Subcutaneous adipose tissue (tissue), 4 donors: ENCODE results near the gene SUCLG1. TPM values are rescaled to one million over a fixed set of nuclear protein-coding genes. Genes with fewer than 3 reads are reported as not detected.

Source experiments
- total RNA-seq, 4 donors: library from RNA; depleted of rRNA; stranded (reverse); fragments of >200 nt; gene quantifications; one replicate each; pipeline ENCODE4 v1.1.0, GENCODE V29; 2016
- TF ChIP-seq, protein P1 (sequence below): fragments of 450-650 bp; IDR thresholded peaks from one replicate; pipeline ENCODE4 v1.5.1; 2016; ENCODE audit warnings: low read depth, mild to moderate bottlenecking, control low read depth, antibody characterized with exemption, moderate library complexity

The SUCLG1 gene
- 100 to 1,000 TPM in 3 of 4 donors, 10 to 100 TPM in 1; 83.8 to 284 (median 129) TPM for total RNA-seq

DNA sequence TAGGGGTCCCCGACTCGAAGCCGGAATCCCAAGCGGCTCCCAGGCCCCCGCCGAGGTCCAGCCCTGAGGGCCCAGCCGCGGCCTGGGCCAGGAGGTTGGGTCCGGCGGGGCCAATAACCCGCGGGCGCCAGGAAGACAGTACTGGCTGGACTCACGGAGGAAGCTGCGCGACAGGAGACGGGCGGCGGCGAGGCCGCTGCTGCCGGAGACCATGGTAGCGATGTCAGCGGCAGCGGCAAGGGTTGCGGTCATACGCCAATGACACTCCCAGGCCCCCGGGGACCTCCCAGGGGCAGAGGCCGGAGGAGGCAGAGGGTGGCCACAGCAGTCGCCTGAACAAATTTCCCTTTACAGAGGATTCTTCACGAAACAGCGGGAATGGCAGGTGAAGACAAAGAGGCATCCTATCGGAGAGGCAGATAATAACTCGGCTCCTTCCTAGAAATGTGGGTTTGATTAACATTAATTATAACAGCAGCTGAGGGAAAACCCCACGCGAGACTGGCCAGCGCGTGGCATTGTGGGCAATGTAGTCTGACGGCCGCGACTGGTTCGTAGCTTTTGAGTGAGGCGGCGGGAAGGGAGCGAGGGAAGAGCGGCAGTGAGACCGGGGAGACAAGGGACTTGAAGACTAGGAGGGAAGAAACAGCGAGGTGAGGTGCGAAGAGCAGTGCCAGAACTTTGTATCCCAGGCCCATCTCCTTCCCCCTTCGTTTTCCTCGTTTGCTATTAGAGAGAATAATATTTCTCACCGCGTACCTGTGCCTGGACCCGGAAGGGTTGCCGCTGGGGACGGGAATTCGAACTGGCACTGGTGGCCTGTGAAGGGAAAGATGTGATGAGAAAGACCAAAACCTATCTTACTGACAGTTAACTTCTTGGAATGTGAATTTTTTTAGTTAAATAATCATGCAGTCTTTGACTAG, at the start of gene SUCLG1:
Gene SUCLG1 (minus strand): TSS at position 263 of the 926 bp plus-strand sequence. CDS start 11 bp downstream, at position 252.
- TF ChIP-seq, protein P1, sequence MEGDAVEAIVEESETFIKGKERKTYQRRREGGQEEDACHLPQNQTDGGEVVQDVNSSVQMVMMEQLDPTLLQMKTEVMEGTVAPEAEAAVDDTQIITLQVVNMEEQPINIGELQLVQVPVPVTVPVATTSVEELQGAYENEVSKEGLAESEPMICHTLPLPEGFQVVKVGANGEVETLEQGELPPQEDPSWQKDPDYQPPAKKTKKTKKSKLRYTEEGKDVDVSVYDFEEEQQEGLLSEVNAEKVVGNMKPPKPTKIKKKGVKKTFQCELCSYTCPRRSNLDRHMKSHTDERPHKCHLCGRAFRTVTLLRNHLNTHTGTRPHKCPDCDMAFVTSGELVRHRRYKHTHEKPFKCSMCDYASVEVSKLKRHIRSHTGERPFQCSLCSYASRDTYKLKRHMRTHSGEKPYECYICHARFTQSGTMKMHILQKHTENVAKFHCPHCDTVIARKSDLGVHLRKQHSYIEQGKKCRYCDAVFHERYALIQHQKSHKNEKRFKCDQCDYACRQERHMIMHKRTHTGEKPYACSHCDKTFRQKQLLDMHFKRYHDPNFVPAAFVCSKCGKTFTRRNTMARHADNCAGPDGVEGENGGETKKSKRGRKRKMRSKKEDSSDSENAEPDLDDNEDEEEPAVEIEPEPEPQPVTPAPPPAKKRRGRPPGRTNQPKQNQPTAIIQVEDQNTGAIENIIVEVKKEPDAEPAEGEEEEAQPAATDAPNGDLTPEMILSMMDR: no peak

DNA sequence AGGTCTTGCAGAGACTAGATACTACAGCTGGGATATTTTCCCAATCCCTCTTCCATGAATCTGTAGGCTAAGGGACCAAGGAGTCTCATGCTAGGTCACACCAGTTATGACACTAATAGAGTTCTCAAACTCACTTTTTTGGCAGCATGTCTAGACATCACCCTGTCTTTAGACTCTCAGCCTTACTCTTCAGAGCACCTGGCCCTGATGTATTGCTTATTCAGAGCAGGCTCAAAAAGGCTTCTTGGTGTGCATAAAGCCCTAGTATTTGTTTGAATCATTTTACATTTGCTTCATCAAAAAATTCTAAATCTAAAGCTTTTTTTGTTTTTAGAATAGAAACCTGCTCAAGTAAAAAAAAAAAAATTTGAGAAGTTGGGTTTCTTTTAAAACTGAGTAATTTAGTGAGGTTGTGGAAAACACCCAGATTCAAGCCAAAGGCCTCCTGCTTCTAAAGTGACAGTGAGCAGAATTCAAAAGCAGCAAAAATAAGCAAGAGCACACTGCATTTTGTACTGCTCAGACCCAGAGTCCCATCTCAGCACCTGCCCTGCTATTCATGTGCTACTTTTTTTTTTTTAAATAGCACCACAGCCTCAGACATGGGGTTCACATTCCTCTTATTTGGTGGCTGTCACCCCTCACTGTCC, 39.2 kb upstream of the SUCLG1 start:
- TF ChIP-seq, protein P1: no peak

DNA sequence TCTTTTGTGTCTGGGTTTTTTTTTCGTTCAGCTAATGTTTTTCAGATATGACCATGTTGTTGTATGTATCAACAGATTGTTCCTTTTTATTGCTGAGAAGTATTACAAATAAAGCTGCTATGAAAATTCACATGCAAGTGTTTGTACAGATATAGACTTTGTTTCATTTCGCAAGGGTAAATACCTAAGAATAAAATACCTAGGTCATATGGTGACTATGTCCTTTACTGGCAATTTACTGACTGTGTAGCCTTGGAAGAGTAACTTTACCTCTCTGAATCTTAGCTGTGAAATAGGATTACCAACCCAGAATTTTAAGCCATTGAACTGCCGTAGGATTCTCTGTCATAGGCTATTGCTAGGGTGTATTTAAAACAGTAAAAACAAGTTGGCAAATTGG, 38.2 kb upstream of the SUCLG1 start:
- TF ChIP-seq, protein P1: no peak

DNA sequence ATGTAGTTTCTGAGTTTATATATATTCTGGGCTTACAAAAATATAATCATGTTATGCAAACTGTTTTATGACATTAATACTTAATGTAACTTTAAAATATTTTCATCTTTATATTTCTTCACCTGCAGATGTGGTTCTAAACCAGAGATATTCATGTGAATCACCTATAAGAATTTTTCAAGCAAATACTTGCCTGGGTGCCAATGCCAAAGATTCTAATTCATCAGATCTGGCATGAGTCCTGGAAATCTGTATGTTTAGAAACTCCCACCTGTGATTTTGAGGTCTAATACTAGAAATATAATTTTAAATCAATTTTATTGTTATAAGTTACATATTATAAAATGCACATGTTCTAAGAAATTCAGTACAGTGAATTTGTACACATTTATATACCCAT, 37.3 kb upstream of the SUCLG1 start:
- TF ChIP-seq, protein P1: no peak

DNA sequence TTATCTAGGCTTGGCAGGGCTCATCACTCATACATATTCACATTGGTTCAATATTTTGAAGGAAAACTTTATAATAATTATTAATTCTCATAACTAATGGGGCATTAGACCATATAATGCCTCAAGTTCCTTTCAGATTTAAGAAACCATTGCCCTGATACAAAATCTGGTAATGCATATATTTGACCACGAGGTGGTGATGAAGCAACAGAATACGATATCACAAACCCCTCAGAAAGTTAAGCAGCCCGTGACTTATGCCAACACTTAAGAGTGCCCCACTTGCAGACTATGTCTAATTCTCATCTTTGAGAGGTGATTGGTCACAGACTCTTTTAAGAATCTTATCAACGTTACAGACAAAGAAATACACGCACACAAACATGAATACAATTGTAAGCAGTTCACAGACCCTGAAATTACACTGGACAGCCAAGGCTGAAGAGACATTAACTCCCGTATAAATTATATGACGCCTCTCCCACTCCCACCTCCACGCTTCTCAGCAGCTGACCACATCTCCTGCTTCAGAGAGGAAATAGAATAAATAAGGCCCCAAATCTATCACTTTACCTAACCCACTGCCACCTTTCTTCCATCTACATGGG, 36.6 kb upstream of the SUCLG1 start:
- TF ChIP-seq, protein P1: no peak

DNA sequence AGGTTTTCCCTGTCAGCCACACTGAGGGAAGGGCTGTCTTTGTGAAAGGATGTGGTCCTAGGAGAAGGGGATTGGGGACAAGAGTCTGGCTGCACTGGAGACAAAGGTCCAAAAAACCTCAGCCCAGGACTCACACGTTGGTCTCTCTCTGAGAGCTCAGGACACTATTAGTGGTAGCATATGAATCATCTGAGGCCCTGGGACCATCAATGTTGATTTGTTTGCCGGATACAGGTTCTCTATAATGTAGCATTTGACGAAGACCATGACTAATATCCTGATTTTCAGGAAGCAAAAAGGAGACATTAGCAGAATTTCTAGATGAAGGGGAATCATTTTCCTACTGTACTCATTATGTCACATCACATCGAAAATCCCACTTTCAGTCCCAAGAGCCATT, 35.0 kb upstream of the SUCLG1 start:
- TF ChIP-seq, protein P1: no peak

DNA sequence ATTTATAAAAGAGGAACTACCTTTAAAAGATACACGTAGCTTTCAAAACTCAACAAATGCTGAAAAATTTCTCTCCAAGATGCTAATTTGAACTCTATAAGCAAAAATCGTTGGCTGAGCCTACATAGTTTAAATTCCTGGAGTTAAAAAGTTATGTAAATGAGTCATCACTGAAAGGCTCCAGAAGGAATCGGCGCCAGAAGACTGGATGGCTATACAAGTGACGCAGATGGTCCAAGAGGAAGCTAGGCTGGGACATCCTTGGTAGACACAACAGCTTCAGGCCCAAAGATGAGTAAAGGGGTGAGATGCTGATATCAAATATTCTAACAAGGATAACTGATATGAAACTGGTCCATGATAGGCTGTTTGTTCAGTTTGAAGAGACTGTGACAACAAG, 34.4 kb upstream of the SUCLG1 start:
- TF ChIP-seq, protein P1: no peak
